ENCODE measurements around the gene BMP2.

- TF ChIP-seq CTCF (conservative IDR thresholded peaks at IDR 0.05; ENCODE audit: low read length) = no peak
- TF ChIP-seq EZH2phosphoT487 (IDR thresholded peaks at IDR 0.05; ENCODE audit: borderline replicate concordance) = no peak
Measured at GRCh38 chr20:6726761-6727160, 40.7 kb upstream of the BMP2 start.

Data from Loucy (cell line).